Mesenchymal stem cell (in vitro differentiated cells and primary cell): ENCODE data around the gene GGACT.

ENCODE experiments used
- DNase-seq: peaks from one replicate; pipeline ENCODE4 v3.0.0-alpha.2; 2013
- H2AFZ ChIP-seq: one replicate; pipeline ENCODE4 v1.6.1; 2013; ENCODE audit warnings: low read depth, mild to moderate bottlenecking, control low read depth, inconsistent platforms, low read length, moderate library complexity
- H2AK5ac ChIP-seq: 2 replicates; pipeline ENCODE4 v1.6.1; 2013; ENCODE audit warnings: low read length, moderate library complexity, mild to moderate bottlenecking, inconsistent platforms; ENCODE audit not compliant: severe bottlenecking
- H2BK120ac ChIP-seq: one replicate; pipeline ENCODE4 v1.6.1; 2013; ENCODE audit warnings: low read depth, mild to moderate bottlenecking, inconsistent platforms, low read length, moderate library complexity
- H2BK12ac ChIP-seq, 2 experiments: one replicate each; pipeline ENCODE4 v1.6.1; 2013; ENCODE audit warnings: inconsistent platforms in 2 of 2, low read length in 2 of 2, mild to moderate bottlenecking in 2 of 2, moderate library complexity in 2 of 2, control low read depth in 1 of 2
- H2BK15ac ChIP-seq: one replicate; pipeline ENCODE4 v1.6.1; 2013; ENCODE audit warnings: mild to moderate bottlenecking, low read depth, inconsistent platforms; ENCODE audit not compliant: poor library complexity, severe bottlenecking
- H2BK5ac ChIP-seq: 2 replicates; pipeline ENCODE4 v1.6.1; 2013; ENCODE audit warnings: low read depth, mild to moderate bottlenecking, low read length, control low read depth, inconsistent platforms; ENCODE audit not compliant: poor library complexity, severe bottlenecking
- H3K14ac ChIP-seq, 2 experiments: one replicate each; pipeline ENCODE4 v1.6.1; 2013; ENCODE audit warnings: inconsistent platforms in 2 of 2, low read length in 2 of 2, control low read depth in 1 of 2, mild to moderate bottlenecking in 1 of 2, moderate library complexity in 1 of 2
- H3K18ac ChIP-seq, 2 experiments: one replicate each; pipeline ENCODE4 v1.6.1; 2013; ENCODE audit warnings: inconsistent platforms in 2 of 2, low read length in 2 of 2, control low read depth in 1 of 2, low read depth in 1 of 2, mild to moderate bottlenecking in 1 of 2
- H3K23ac ChIP-seq, 2 experiments: one replicate each; pipeline ENCODE4 v1.6.1; 2013; ENCODE audit warnings: inconsistent platforms in 2 of 2, low read length in 2 of 2, mild to moderate bottlenecking in 2 of 2, moderate library complexity in 2 of 2, control low read depth in 1 of 2
- H3K27ac ChIP-seq: 2 replicates; pipeline ENCODE4 v1.5.1; 2013; ENCODE audit warnings: mild to moderate bottlenecking, moderate library complexity, low read length, control low read depth, inconsistent platforms; ENCODE audit not compliant: poor library complexity, severe bottlenecking
- H3K27me3 ChIP-seq, 2 experiments: 2 replicates each; pipeline versions ENCODE4 v1.6.1 to v1.7.0; 2013; ENCODE audit warnings: low read length in 2 of 2, mild to moderate bottlenecking in 2 of 2, moderate library complexity in 2 of 2, control low read depth in 1 of 2, inconsistent platforms in 1 of 2; ENCODE audit not compliant: control insufficient read depth in 1 of 2, insufficient read depth in 1 of 2
- H3K36me3 ChIP-seq, 2 experiments: 2 replicates each; pipeline versions ENCODE4 v1.6.1 to v1.7.0; 2013; ENCODE audit warnings: low read length in 2 of 2, control low read depth in 1 of 2, inconsistent platforms in 1 of 2, low read depth in 1 of 2, mild to moderate bottlenecking in 1 of 2; ENCODE audit not compliant: insufficient read depth in 2 of 2, control insufficient read depth in 1 of 2
- H3K4ac ChIP-seq, 2 experiments: one replicate each; pipeline ENCODE4 v1.6.1; 2013; ENCODE audit warnings: inconsistent platforms in 2 of 2, low read length in 2 of 2, mild to moderate bottlenecking in 2 of 2, moderate library complexity in 2 of 2, control low read depth in 1 of 2, low read depth in 1 of 2
- H3K4me1 ChIP-seq: 2 replicates; pipeline ENCODE4 v1.6.1; 2013; ENCODE audit warnings: low read depth, low read length, control low read depth; ENCODE audit not compliant: control insufficient read depth, insufficient read depth
- H3K4me2 ChIP-seq: 2 replicates; pipeline ENCODE4 v1.6.1; 2013; ENCODE audit warnings: low read length, mild to moderate bottlenecking, inconsistent platforms; ENCODE audit not compliant: poor library complexity, severe bottlenecking
- H3K4me3 ChIP-seq, 2 experiments: 2 replicates each; pipeline versions ENCODE4 v1.5.1 to v1.7.0; 2013; ENCODE audit warnings: low read length in 2 of 2, mild to moderate bottlenecking in 2 of 2, control low read depth in 1 of 2, low read depth in 1 of 2; ENCODE audit not compliant: insufficient read depth in 1 of 2
- H3K79me1 ChIP-seq: replicated peaks from 2 replicates; pipeline ENCODE4 v1.6.1; 2013; ENCODE audit warnings: mild to moderate bottlenecking, control low read depth, low read length, inconsistent platforms; ENCODE audit not compliant: poor library complexity, severe bottlenecking
- H3K9ac ChIP-seq: 2 replicates; pipeline ENCODE4 v1.7.0; 2013; ENCODE audit warnings: mild to moderate bottlenecking, low read length, moderate library complexity
- H3K9me3 ChIP-seq: 2 replicates; pipeline ENCODE4 v1.7.0; 2013; ENCODE audit warnings: mild to moderate bottlenecking, low read length; ENCODE audit not compliant: control insufficient read depth
- H4K8ac ChIP-seq: one replicate; pipeline ENCODE4 v1.6.1; 2013; ENCODE audit warnings: inconsistent platforms, mild to moderate bottlenecking, low read length, moderate library complexity
- H4K91ac ChIP-seq: one replicate; pipeline ENCODE4 v1.6.1; 2013; ENCODE audit warnings: mild to moderate bottlenecking, low read length, inconsistent platforms
- WGBS: methylation state at CpG from one replicate; pipeline ENCODE4 v1.1.7; 2013; ENCODE audit warnings: mixed read lengths; 5-methylcytosine and 5-hydroxymethylcytosine counted together

GGACT gene

DNA sequence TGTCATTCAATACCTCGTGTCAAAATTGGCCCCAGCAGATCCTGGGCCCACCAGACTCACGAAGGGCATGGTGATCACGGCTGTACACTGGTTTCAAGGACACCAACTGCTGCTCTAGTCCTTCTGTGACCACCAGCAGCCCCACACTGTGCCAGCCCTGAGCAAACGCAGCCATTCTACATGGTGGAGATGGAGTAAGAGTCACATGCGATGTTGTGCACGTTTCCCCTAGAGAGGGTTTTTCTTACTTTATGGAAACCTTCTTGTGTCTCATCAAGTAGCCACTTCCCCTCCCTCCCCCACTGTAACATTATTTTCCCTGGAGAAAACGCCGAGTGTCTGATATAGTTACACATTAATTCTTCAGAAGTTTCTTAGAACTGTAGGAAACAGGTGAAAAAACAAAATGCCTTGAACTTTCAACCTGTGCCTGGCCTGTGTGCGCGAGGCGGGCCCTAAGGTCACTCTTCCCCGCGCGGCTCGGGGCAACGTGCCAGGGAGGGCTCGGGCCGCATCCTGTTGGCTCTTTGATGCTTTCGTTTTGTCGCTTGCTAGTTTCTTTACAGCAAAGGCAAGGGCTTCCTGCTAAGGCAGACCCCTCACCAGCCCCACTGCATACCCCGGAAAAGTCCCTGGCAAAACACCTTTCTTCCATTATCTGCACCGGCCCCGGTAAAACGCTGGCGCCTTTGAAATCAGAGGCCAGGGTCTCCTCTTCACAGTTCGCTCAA lies 44.6 kb downstream of the GGACT start:
- no peak overlapping the region for H2BK12ac ChIP-seq
- DNase-seq = no peak
- no peak overlapping the region for H2BK120ac ChIP-seq
- no peak overlapping the region for H3K18ac ChIP-seq
- no peak overlapping the region for H2BK15ac ChIP-seq
- H3K9ac ChIP-seq = no peak overlapping the region
- peak overlapping the region; percentile 53 for H3K4me2 ChIP-seq
- no peak overlapping the region for H3K4ac ChIP-seq
- no peak overlapping the region for H2AFZ ChIP-seq
- no peak overlapping the region for H3K14ac ChIP-seq
- H3K9me3 ChIP-seq = no peaks in the 10 kb centered on the region
- H3K27me3 ChIP-seq = no peaks in the 10 kb centered on the region
- H3K79me1 ChIP-seq = peaks cover 5% of the 10 kb centered on the region
- no peak overlapping the region for H2BK5ac ChIP-seq
- H3K4me1 ChIP-seq = peaks cover 31% of the 10 kb centered on the region
- peak overlapping the region; percentile 75 for H4K91ac ChIP-seq
- 97% methylated on average over 23 of the region's 26 CpGs for WGBS
- peaks cover 0 to 9% of the 10 kb centered on the region in 2 experiments for H3K36me3 ChIP-seq
- H4K8ac ChIP-seq = no peak overlapping the region
- no peak overlapping the region for H3K23ac ChIP-seq
- H3K27ac ChIP-seq = peak overlapping the region; percentile 72
- H2AK5ac ChIP-seq = peak overlapping the region; percentile 52
- H3K4me3 ChIP-seq = peak overlapping the region in 1 of 2 experiments; percentile 19

DNA sequence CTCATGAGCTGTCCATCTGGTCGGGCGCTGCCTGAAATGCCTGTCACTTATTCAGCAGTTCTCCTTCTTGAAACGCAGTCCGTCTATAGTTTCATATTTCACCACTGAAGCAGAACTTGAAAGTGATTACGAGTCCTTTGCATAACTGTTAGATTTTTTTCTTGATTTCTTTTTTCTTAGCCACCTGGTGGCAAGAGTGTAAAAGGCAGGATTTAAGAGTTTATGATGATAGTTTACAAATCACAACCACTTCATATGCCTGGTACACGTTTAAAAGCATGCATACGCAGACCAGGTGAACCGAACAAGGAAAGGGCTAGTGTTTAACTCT lies 45.8 kb downstream of the GGACT start:
- H2BK5ac ChIP-seq = no peak overlapping the region
- peaks cover 0 to 13% of the 10 kb centered on the region in 2 experiments for H3K36me3 ChIP-seq
- no peak overlapping the region for H2BK120ac ChIP-seq
- peak; percentile 51 for DNase-seq
- no peaks in the 10 kb centered on the region for H3K27me3 ChIP-seq
- WGBS = 90% methylated on average over 4 of the region's 8 CpGs
- peaks cover 2% of the 10 kb centered on the region for H3K79me1 ChIP-seq
- no peak overlapping the region for H2AFZ ChIP-seq
- no peak overlapping the region for H3K4me2 ChIP-seq
- no peak overlapping the region for H3K18ac ChIP-seq
- no peak overlapping the region for H3K4ac ChIP-seq
- H3K23ac ChIP-seq = no peak overlapping the region
- no peak overlapping the region for H3K4me3 ChIP-seq
- no peak overlapping the region for H4K91ac ChIP-seq
- H2AK5ac ChIP-seq = no peak overlapping the region
- H3K14ac ChIP-seq = no peak overlapping the region
- no peak overlapping the region for H3K27ac ChIP-seq
- H3K4me1 ChIP-seq = peaks cover 29% of the 10 kb centered on the region
- H2BK12ac ChIP-seq = no peak overlapping the region
- no peaks in the 10 kb centered on the region for H3K9me3 ChIP-seq
- H4K8ac ChIP-seq = no peak overlapping the region
- no peak overlapping the region for H3K9ac ChIP-seq
- H2BK15ac ChIP-seq = no peak overlapping the region

DNA sequence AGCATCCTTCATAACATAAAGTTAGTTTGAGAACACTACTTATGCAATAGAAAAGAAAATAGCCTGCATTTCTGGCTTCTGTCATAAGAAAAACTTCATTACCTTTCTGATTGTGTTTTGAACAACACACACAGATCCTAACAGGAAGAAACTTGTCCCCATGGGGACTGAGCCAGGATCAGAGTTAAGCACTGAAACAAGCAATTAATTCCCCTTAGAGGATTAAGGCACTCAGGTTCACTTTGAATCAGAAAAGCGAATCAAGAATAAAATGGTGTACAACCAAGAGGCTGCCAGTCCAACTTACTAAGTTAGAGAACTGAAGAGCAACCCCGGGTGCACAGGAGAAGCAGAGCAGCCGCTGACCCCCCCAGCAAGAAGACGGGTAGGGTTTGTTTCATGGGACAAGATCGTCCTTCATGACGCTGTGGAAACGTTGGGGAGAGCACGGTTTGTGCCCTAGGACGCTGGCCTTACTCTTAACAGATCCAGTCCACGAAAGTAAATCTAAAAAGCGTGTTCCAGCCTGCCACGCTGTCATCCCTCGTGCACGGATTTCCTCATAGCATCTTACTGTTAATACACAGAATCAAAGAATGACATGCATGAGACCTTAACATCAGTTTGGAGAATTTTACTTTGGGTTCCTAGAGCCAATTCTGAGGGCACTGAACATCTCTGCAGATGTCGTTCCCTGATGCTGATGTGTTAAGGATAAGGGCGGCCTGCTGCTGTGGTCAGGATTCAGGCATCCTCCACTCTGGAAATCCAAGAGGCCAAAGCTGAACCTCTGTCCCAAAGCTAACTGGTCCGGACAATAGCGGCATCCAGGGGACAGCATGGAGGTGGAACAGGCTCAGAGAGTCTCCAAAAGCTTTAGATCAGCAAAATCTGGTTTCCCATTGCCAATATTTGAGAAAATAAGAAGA lies 46.4 kb downstream of the GGACT start:
- 94% methylated on average over 18 of the region's 18 CpGs for WGBS

DNA sequence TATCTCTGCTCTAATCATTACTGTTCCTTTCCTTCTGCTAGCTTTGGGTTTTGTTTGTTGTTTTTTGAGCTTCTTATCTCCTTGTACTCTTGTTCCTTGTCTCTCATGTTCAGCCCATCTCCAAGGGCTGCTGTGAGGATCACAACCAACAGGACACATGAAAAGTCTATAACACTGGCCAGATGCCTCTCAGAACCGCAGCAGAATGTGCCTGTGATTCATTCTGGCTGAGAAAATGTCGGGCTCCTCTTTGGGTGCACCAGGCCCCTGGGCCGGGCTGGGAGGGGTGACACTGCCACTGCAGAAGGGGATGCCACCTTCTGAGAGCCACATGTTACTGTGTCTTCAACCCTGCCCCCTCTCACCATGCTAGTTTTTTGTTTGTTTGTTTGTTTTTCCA lies 48.0 kb downstream of the GGACT start:
- Histone ChIP-seq H3K4me1 (peaks cover 23% of the 10 kb centered on the region), H4K91ac (no peak overlapping the region), H3K18ac (no peak overlapping the region), H2BK12ac (peak overlapping the region in 1 of 2 experiments; percentile 31), H3K23ac (no peak overlapping the region), H3K9ac (no peak overlapping the region), H3K36me3 (peaks cover 0 to 15% of the 10 kb centered on the region in 2 experiments), H3K79me1 (peaks cover 2% of the 10 kb centered on the region), H2AFZ (no peak overlapping the region), H4K8ac (no peak overlapping the region), H3K9me3 (no peaks in the 10 kb centered on the region), H2BK15ac (no peak overlapping the region), H3K4me3 (peak overlapping the region in 1 of 2 experiments; percentile 15), H2BK5ac (no peak overlapping the region), H2BK120ac (no peak overlapping the region), H3K14ac (no peak overlapping the region), H3K27me3 (no peaks in the 10 kb centered on the region), H2AK5ac (no peak overlapping the region), H3K4ac (no peak overlapping the region), H3K27ac (no peak overlapping the region), H3K4me2 (no peak overlapping the region)
- WGBS = 6% methylated on average over 2 of the region's 3 CpGs
- peak; percentile 83 for DNase-seq

More for the DNA sequence above, 46.4 kb downstream of the GGACT start:
- Histone ChIP-seq H3K4me1 (peaks cover 26% of the 10 kb centered on the region), H3K4ac (no peak overlapping the region), H2AK5ac (no peak overlapping the region), H3K36me3 (peaks cover 0 to 15% of the 10 kb centered on the region in 2 experiments), H3K23ac (no peak overlapping the region), H3K4me2 (peak overlapping the region; percentile 3), H2BK15ac (no peak overlapping the region), H3K9ac (no peak overlapping the region), H2BK12ac (peak overlapping the region in 1 of 2 experiments; percentile 39), H3K14ac (no peak overlapping the region), H3K79me1 (peaks cover 2% of the 10 kb centered on the region), H3K18ac (peak overlapping the region in 1 of 2 experiments; percentile 48), H4K8ac (no peak overlapping the region), H3K27me3 (no peaks in the 10 kb centered on the region), H3K4me3 (no peak overlapping the region), H3K27ac (no peak overlapping the region), H2AFZ (no peak overlapping the region), H2BK120ac (no peak overlapping the region), H4K91ac (no peak overlapping the region), H3K9me3 (no peaks in the 10 kb centered on the region), H2BK5ac (no peak overlapping the region)
- no peak for DNase-seq
